Keratinocyte (primary cell): ENCODE data around the gene ZFYVE21. TPM values are rescaled to one million over a fixed set of nuclear protein-coding genes. Genes with fewer than 3 reads are reported as not detected.
A peak's percentile ranks its signal among the peaks of the same experiment; 100 is the strongest.

Source experiments
- DNase-seq: peaks from one replicate; pipeline ENCODE4 v3.0.0-alpha.2; 2011; ENCODE audit warnings: low read depth, missing footprints, low spot score
- FAIRE-seq: peaks from 2 replicates; lab custom pipeline; 2011; peaks lifted over from hg19 to GRCh38; lab: Jason Lieb, UNC
- H2AFZ ChIP-seq: 2 replicates; pipeline ENCODE4 v1.6.0; 2012; ENCODE audit warnings: low read length, control low read depth, inconsistent platforms; ENCODE audit not compliant: control insufficient read depth
- H3K27ac ChIP-seq: 2 replicates; pipeline ENCODE4 v1.5.1; 2011; ENCODE audit warnings: low read length; ENCODE audit not compliant: control insufficient read depth, insufficient read depth
- H3K27me3 ChIP-seq: 3 replicates; pipeline ENCODE4 v1.6.0; 2011; ENCODE audit warnings: low read length; ENCODE audit not compliant: control insufficient read depth, insufficient read depth; ENCODE audit errors: extremely low read depth
- H3K36me3 ChIP-seq, 2 experiments: 2 replicates in 1 of 2; 3 replicates in 1 of 2; pipeline ENCODE4 v1.5.1; 2011; ENCODE audit warnings: low read length in 2 of 2, mild to moderate bottlenecking in 1 of 2; ENCODE audit not compliant: control insufficient read depth in 2 of 2, insufficient read depth in 2 of 2; ENCODE audit errors: extremely low read depth in 1 of 2
- H3K4me1 ChIP-seq: 3 replicates; pipeline ENCODE4 v1.5.1; 2011; ENCODE audit warnings: low read length; ENCODE audit not compliant: control insufficient read depth, insufficient read depth; ENCODE audit errors: extremely low read depth
- H3K4me2 ChIP-seq: 3 replicates; pipeline ENCODE4 v1.6.0; 2011; ENCODE audit warnings: low read depth, low read length; ENCODE audit not compliant: control insufficient read depth, insufficient read depth; ENCODE audit errors: extremely low read depth
- H3K4me3 ChIP-seq, 3 experiments: fragments of 200-600 bp in 1 of 3; sonication (generic) in 1 of 3; 2 replicates in 2 of 3; 3 replicates in 1 of 3; pipeline ENCODE4 v1.5.1; 2011 to 2016; ENCODE audit warnings: low read length in 3 of 3, mild to moderate bottlenecking in 3 of 3, control low read depth in 2 of 3, inconsistent platforms in 1 of 3, low read depth in 1 of 3, mixed read lengths in 1 of 3, mixed run types in 1 of 3, moderate library complexity in 1 of 3; ENCODE audit not compliant: control insufficient read depth in 2 of 3, insufficient read depth in 2 of 3; ENCODE audit errors: extremely low read depth in 1 of 3
- H3K79me2 ChIP-seq: 2 replicates; pipeline ENCODE4 v1.6.0; 2012; ENCODE audit warnings: low read length; ENCODE audit not compliant: control insufficient read depth, insufficient read depth
- H3K9ac ChIP-seq: 3 replicates; pipeline ENCODE4 v1.6.0; 2011; ENCODE audit warnings: low read length; ENCODE audit not compliant: control insufficient read depth, insufficient read depth; ENCODE audit errors: extremely low read depth
- H3K9me1 ChIP-seq: 3 replicates; pipeline ENCODE4 v1.6.0; 2011; ENCODE audit warnings: low read length; ENCODE audit not compliant: control insufficient read depth, insufficient read depth; ENCODE audit errors: extremely low read depth
- H3K9me3 ChIP-seq: 2 replicates; pipeline ENCODE4 v1.5.1; 2012; ENCODE audit warnings: low read depth, low read length; ENCODE audit not compliant: control insufficient read depth
- H4K20me1 ChIP-seq: 3 replicates; pipeline ENCODE4 v1.6.0; 2011; ENCODE audit warnings: low read length; ENCODE audit not compliant: control insufficient read depth, insufficient read depth; ENCODE audit errors: extremely low read depth
- CTCF ChIP-seq, 3 experiments: IDR thresholded peaks in 1 of 3; conservative IDR thresholded peaks in 1 of 3; optimal IDR thresholded peaks in 1 of 3; 2 replicates in 2 of 3; 3 replicates in 1 of 3; pipeline versions ENCODE3 to v1.5.1; 2011; ENCODE audit warnings: low read length in 3 of 3, mild to moderate bottlenecking in 3 of 3, moderate library complexity in 2 of 3, control low read depth in 1 of 3, inconsistent platforms in 1 of 3; ENCODE audit not compliant: insufficient read depth in 2 of 3; ENCODE audit errors: extremely low read depth in 1 of 3
- EZH2 ChIP-seq: IDR thresholded peaks from one replicate; pipeline ENCODE4 v1.6.1; 2012; ENCODE audit warnings: inconsistent platforms, mild to moderate bottlenecking, low read length, moderate library complexity
- dilution Hi-C: fragments of 300-500 bp; cut with MboI; formaldehyde crosslinking; loops from one replicate; pipeline ENCODE4 v1.7.0; 2020; ENCODE audit warnings: low sequenced_read_pairs; ENCODE audit not compliant: extremely low pct_ligation_motif_present
- polyA plus RNA-seq, 5 experiments: library from polyadenylated mRNA; depleted of rRNA in 3 of 5; stranded (reverse) in 3 of 5; stranded (forward) in 1 of 5; unstranded in 1 of 5; fragments of >200 nt; gene quantifications; 1 replicate in 1 of 5; 2 replicates in 3 of 5; 3 replicates in 1 of 5; pipeline versions ENCODE4 v1.2.1 to v1.2.3, GENCODE V29; 2011 to 2012; ENCODE audit warnings: missing spikeins in 2 of 5, low read depth in 1 of 5, low replicate concordance in 1 of 5

The ZFYVE21 gene
- polyA plus RNA-seq, 1 donor (not counting 4 experiments of a cell fraction or from before 2014, with no cell fraction given) = 116 TPM

GRCh38 chr14:103693515-103693914, 22.1 kb upstream of the ZFYVE21 start:
- H4K20me1 ChIP-seq = peaks cover 28% of the 10 kb centered on the region
- H3K9me1 ChIP-seq = no peaks in the 10 kb centered on the region
- no peaks in the 10 kb centered on the region for H3K27me3 ChIP-seq
- peaks cover 14% of the 10 kb centered on the region for H3K79me2 ChIP-seq
- H3K9me3 ChIP-seq = no peaks in the 10 kb centered on the region
- dilution Hi-C loops = no loop called here
- no peak overlapping the region for H3K9ac ChIP-seq
- no peak overlapping the region for H3K4me3 ChIP-seq
- DNase-seq (no peak), FAIRE-seq (no peak)
- H3K4me1 ChIP-seq = peaks cover 32% of the 10 kb centered on the region
- H3K36me3 ChIP-seq = peaks cover 22 to 37% of the 10 kb centered on the region in 2 experiments
- no peak overlapping the region for H2AFZ ChIP-seq
- TF ChIP-seq CTCF (optimal IDR thresholded peaks at IDR 0.05 in 1 of 3, IDR thresholded peaks at IDR 0.05 in 1 of 3, conservative IDR thresholded peaks at IDR 0.05 in 1 of 3; ENCODE audit: extremely low read depth in 1 of 3, insufficient read depth in 2 of 3, low read length in 3 of 3) (no peak), EZH2 (no peak)
- H3K27ac ChIP-seq = peak overlapping the region; percentile 28
- no peak overlapping the region for H3K4me2 ChIP-seq

- Histone ChIP-seq H3K79me2 (peaks cover 16% of the 10 kb centered on the region), H3K27ac (no peak overlapping the region), H3K9me1 (no peaks in the 10 kb centered on the region), H3K9me3 (no peaks in the 10 kb centered on the region), H3K4me2 (no peak overlapping the region), H3K9ac (no peak overlapping the region), H3K4me3 (no peak overlapping the region), H3K36me3 (peaks cover 28 to 38% of the 10 kb centered on the region in 2 experiments), H3K4me1 (peaks cover 29% of the 10 kb centered on the region), H2AFZ (no peak overlapping the region), H3K27me3 (no peaks in the 10 kb centered on the region), H4K20me1 (peaks cover 28% of the 10 kb centered on the region)
- DNase-seq (no peak), FAIRE-seq (no peak)
- TF ChIP-seq CTCF (optimal IDR thresholded peaks at IDR 0.05 in 1 of 3, IDR thresholded peaks at IDR 0.05 in 1 of 3, conservative IDR thresholded peaks at IDR 0.05 in 1 of 3; ENCODE audit: extremely low read depth in 1 of 3, insufficient read depth in 2 of 3, low read length in 3 of 3) (peak in 1 of 3 experiments; percentile 14), EZH2 (no peak)
- dilution Hi-C loops = no loop called here
These were observed 21.0 kb upstream of the ZFYVE21 start for GRCh38 chr14:103694572-103695026.
